ENCODE results near the gene SEC24A.

The SEC24A gene

GRCh38 chr5:134772461-134773125 lies 124.0 kb downstream of the SEC24A start:
- H3K4me3 ChIP-seq (ENCODE audit: low read depth, low read length) = no peak overlapping the region
- DNase-seq (ENCODE audit: low read depth) = no peak
- TF ChIP-seq, protein P1, sequence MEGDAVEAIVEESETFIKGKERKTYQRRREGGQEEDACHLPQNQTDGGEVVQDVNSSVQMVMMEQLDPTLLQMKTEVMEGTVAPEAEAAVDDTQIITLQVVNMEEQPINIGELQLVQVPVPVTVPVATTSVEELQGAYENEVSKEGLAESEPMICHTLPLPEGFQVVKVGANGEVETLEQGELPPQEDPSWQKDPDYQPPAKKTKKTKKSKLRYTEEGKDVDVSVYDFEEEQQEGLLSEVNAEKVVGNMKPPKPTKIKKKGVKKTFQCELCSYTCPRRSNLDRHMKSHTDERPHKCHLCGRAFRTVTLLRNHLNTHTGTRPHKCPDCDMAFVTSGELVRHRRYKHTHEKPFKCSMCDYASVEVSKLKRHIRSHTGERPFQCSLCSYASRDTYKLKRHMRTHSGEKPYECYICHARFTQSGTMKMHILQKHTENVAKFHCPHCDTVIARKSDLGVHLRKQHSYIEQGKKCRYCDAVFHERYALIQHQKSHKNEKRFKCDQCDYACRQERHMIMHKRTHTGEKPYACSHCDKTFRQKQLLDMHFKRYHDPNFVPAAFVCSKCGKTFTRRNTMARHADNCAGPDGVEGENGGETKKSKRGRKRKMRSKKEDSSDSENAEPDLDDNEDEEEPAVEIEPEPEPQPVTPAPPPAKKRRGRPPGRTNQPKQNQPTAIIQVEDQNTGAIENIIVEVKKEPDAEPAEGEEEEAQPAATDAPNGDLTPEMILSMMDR (conservative IDR thresholded peaks at IDR 0.05; ENCODE audit: low read depth, low read length) = no peak

DNA sequence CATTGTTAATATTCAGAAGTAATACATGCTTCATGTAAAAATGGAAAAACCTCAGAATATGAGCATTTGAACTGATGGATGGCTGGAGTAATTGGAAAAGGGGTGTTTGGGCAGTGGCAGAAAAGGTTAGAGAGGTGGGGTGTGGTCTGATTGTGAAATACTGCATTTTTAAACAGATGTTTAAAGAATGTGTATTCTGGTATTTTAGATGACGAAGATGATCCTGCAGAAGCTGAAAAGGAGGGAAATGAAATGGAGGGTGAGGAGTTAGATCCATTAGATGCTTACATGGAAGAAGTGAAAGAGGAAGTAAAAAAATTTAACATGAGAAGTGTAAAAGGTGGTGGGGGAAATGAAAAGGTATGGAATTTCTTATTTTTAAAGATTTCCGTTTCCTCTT lies 128.8 kb downstream of the SEC24A start:
- TF ChIP-seq, protein P1 (conservative IDR thresholded peaks at IDR 0.05; ENCODE audit: low read depth, low read length) = no peak
- no peak for DNase-seq (ENCODE audit: low read depth)
- no peak overlapping the region for H3K4me3 ChIP-seq (ENCODE audit: low read depth, low read length)

Data from choroid plexus epithelial cell (primary cell).